A549 (cell line): ENCODE data around the gene FADS3. TPM values are rescaled to one million over a fixed set of nuclear protein-coding genes. Genes with fewer than 3 reads are reported as not detected.
A peak's percentile ranks its signal among the peaks of the same experiment; 100 is the strongest.

Experiments
- ATAC-seq, 2 experiments: fragments of 200-7000 bp in 1 of 2; fragments of >200 bp in 1 of 2; cut with Nextera tagmentation in 1 of 2; cut with Tn5 transposase in 1 of 2; 3 replicates each; pipeline versions ENCODE4 v1.8.0 to v1.9.1; 2018 to 2020; ENCODE audit warnings: mild to moderate bottlenecking in 1 of 2, moderate library complexity in 1 of 2
- CTCF ChIA-PET: fragments of 300-600 bp; sonication (Branson Sonifier 250); formaldehyde crosslinking; extraction: SDS; loops from one replicate; lab custom pipeline; 2021; ENCODE audit warnings: antibody characterized with exemption, inconsistent platforms; lab: Yijun Ruan, JAX
- POLR2A ChIA-PET: fragments of 350-600 bp; formaldehyde crosslinking; extraction: SDS; loops from one replicate; lab custom pipeline; 2021; ENCODE audit warnings: antibody characterized with exemption, inconsistent platforms; lab: Yijun Ruan, JAX
- DNase-seq, 2 experiments: peaks; one replicate each; pipeline versions ENCODE4 v3.0.0 to v3.0.0-alpha.2; 2011 to 2016; ENCODE audit warnings: low read depth in 1 of 2, low spot score in 1 of 2
- FAIRE-seq: peaks from 2 replicates; lab custom pipeline; 2011; peaks lifted over from hg19 to GRCh38; lab: Jason Lieb, UNC
- H3K27ac ChIP-seq, 2 experiments: fragments of >200 bp; sonication (Bioruptor Twin); formaldehyde crosslinking; 3 replicates each; pipeline ENCODE4 v1.5.1; 2016 to 2017
- H3K4me1 ChIP-seq: fragments of >200 bp; sonication (Bioruptor Twin); formaldehyde crosslinking; 3 replicates; pipeline ENCODE4 v1.6.1; 2016
- H3K4me2 ChIP-seq: fragments of >200 bp; sonication (Bioruptor Twin); formaldehyde crosslinking; 3 replicates; pipeline ENCODE4 v1.6.1; 2016
- H3K4me3 ChIP-seq: fragments of >200 bp; sonication (Bioruptor Twin); formaldehyde crosslinking; 3 replicates; pipeline ENCODE4 v1.5.1; 2016
- H3K9me3 ChIP-seq: fragments of >200 bp; sonication (Bioruptor Twin); formaldehyde crosslinking; 3 replicates; pipeline ENCODE4 v1.6.1; 2016
- CBX2 ChIP-seq: fragments of 200-600 bp; sonication (generic); IDR thresholded peaks from 2 replicates; pipeline ENCODE4 v1.6.1; 2016; ENCODE audit warnings: low read depth, mild to moderate bottlenecking, borderline replicate concordance
- CBX8 ChIP-seq: fragments of 200-600 bp; sonication (generic); IDR thresholded peaks from 2 replicates; pipeline ENCODE4 v1.6.1; 2016
- CHD2 ChIP-seq: fragments of 150-350 bp; IDR thresholded peaks from 2 replicates; pipeline ENCODE4 v1.6.1; 2014; ENCODE audit warnings: low read length; ENCODE audit not compliant: partially characterized antibody
- EHF ChIP-seq: fragments of 250-450 bp; sonication (Bioruptor Pico); IDR thresholded peaks from 2 replicates; pipeline ENCODE4 v1.5.0; 2020; ENCODE audit warnings: mild to moderate bottlenecking
- EP300 ChIP-seq, 2 experiments: fragments of >200 bp; sonication (Bioruptor Twin); formaldehyde crosslinking; IDR thresholded peaks; 2 replicates in 1 of 2; 3 replicates in 1 of 2; pipeline ENCODE4 v1.6.1; 2016 to 2017
- FOSB ChIP-seq: fragments of 250-450 bp; sonication (Bioruptor Pico); IDR thresholded peaks from 2 replicates; pipeline ENCODE4 v1.5.0; 2020; ENCODE audit warnings: mild to moderate bottlenecking, moderate library complexity
- FOXS1 ChIP-seq: fragments of 250-450 bp; sonication (Bioruptor Pico); IDR thresholded peaks from 2 replicates; pipeline ENCODE4 v1.5.0; 2020; ENCODE audit warnings: mild to moderate bottlenecking, moderate library complexity
- GATA3 ChIP-seq: IDR thresholded peaks from 2 replicates; pipeline ENCODE4 v1.6.1; 2012; ENCODE audit warnings: borderline replicate concordance
- HEYL ChIP-seq: fragments of 250-450 bp; sonication (Bioruptor Pico); IDR thresholded peaks from 2 replicates; pipeline ENCODE4 v1.8.0; 2021; ENCODE audit warnings: mild to moderate bottlenecking, moderate library complexity
- HOXB5 ChIP-seq: fragments of 250-450 bp; sonication (Bioruptor Pico); IDR thresholded peaks from 2 replicates; pipeline ENCODE4 v1.5.0; 2020; ENCODE audit warnings: mild to moderate bottlenecking, moderate library complexity
- KDM5A ChIP-seq: fragments of 200-600 bp; sonication (generic); IDR thresholded peaks from 2 replicates; pipeline ENCODE4 v1.6.1; 2016; ENCODE audit warnings: antibody characterized with exemption, mild to moderate bottlenecking
- MAFK ChIP-seq: fragments of 450-650 bp; IDR thresholded peaks from 2 replicates; pipeline ENCODE4 v1.6.1; 2014; ENCODE audit not compliant: partially characterized antibody
- MYC ChIP-seq: IDR thresholded peaks from 2 replicates; pipeline ENCODE4 v1.6.1; 2012; ENCODE audit warnings: mild to moderate bottlenecking, inconsistent platforms, low read length, improper control_type of control experiment, borderline replicate concordance
- NFE2L2 ChIP-seq: fragments of 150-350 bp; conservative IDR thresholded peaks from 2 replicates; pipeline ENCODE4 v1.6.1; 2014; ENCODE audit warnings: low read length
- POLR2AphosphoS2 ChIP-seq: conservative IDR thresholded peaks from 2 replicates; pipeline ENCODE4 v1.6.1; 2012; ENCODE audit warnings: low read length, improper control_type of control experiment, inconsistent platforms
- RNF2 ChIP-seq: fragments of 200-600 bp; sonication (generic); IDR thresholded peaks from 2 replicates; pipeline ENCODE4 v1.6.1; 2016; ENCODE audit warnings: low read depth, mild to moderate bottlenecking, antibody characterized with exemption, moderate library complexity, borderline replicate concordance
- TFCP2L1 ChIP-seq: fragments of 250-450 bp; sonication (Bioruptor Pico); IDR thresholded peaks from 2 replicates; pipeline ENCODE4 v1.5.0; 2021; ENCODE audit warnings: mild to moderate bottlenecking
- ZNF302 ChIP-seq: fragments of 250-450 bp; sonication (Bioruptor Pico); IDR thresholded peaks from 2 replicates; pipeline ENCODE4 v1.9.0; 2021; ENCODE audit warnings: inconsistent platforms, mild to moderate bottlenecking, moderate library complexity
- ZSCAN20 ChIP-seq: fragments of 250-450 bp; sonication (Bioruptor Pico); IDR thresholded peaks from 2 replicates; pipeline ENCODE4 v1.8.0; 2022; ENCODE audit warnings: mild to moderate bottlenecking, moderate library complexity
- WGBS: methylation state at CpG from one replicate; pipeline ENCODE4 v1.1.6; 2017; ENCODE audit errors: missing lambda C conversion rate; 5-methylcytosine and 5-hydroxymethylcytosine counted together
- polyA plus RNA-seq, 4 experiments: library from polyadenylated mRNA; depleted of rRNA in 3 of 4; stranded (reverse); fragments of >200 nt; fragmentation: RNase III in 1 of 4; extraction: RNeasy Plus Mini Kit Qiagen cat#74134 plus additional on column Dnase treatment in 1 of 4; gene quantifications; 2 replicates in 3 of 4; 3 replicates in 1 of 4; pipeline ENCODE4 v1.2.3, GENCODE V29; 2011 to 2017
- TF ChIP-seq, protein P1 (sequence below): IDR thresholded peaks from 2 replicates; pipeline ENCODE4 v1.6.1; 2012
- TF ChIP-seq, protein P2 (sequence below): fragments of >200 bp; sonication (Bioruptor Twin); formaldehyde crosslinking; IDR thresholded peaks from 2 replicates; pipeline ENCODE4 v1.6.1; 2016
- TF ChIP-seq, protein P3 (sequence below): fragments of 200-600 bp; sonication (generic); IDR thresholded peaks from 2 replicates; pipeline ENCODE4 v1.6.1; 2016; ENCODE audit warnings: antibody characterized with exemption, mild to moderate bottlenecking, moderate library complexity
- TF ChIP-seq, protein P4 (sequence below): IDR thresholded peaks from 2 replicates; pipeline ENCODE4 v1.6.1; 2012; ENCODE audit warnings: low read depth, borderline replicate concordance
- TF ChIP-seq, protein P5 (sequence below): fragments of 250-450 bp; sonication (Bioruptor Pico); IDR thresholded peaks from 2 replicates; pipeline ENCODE4 v1.5.0; 2020; ENCODE audit warnings: low read depth, mild to moderate bottlenecking, moderate library complexity
- TF ChIP-seq, protein P6 (sequence below): fragments of 450-650 bp; IDR thresholded peaks from 2 replicates; pipeline ENCODE4 v1.6.1; 2014; ENCODE audit warnings: antibody characterized with exemption

The FADS3 gene
- polyA plus RNA-seq, 2 of the 4 experiments (the other 2 are of a cell fraction) = 17.5 to 36.3 TPM

DNA sequence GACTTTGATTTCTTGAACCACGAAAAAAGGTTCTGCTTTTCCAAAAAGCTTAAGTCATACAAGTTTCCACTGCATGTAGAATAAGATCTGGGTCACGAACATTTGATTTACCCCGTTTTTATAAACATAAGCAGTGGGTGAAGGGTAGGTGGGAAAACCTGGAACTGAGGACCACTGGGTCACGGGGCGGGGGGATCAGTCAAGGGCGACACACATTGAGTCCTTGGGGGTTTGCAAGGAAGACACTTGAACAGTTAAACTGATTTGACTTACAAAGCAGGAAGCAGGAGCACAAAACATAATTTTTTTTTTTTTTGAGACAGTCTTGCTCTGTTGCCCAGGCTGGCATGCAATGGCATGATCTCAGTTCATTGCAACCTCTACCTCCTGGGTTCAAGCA, 10.9 kb downstream of the FADS3 start:
- TF ChIP-seq MYC (no peak), TFCP2L1 (CRISPR knock-in tag) (no peak), ZSCAN20 (CRISPR knock-in tag) (no peak), NFE2L2 (no peak), RNF2 (no peak), CBX8 (no peak), CBX2 (no peak), FOSB (no peak), ZNF302 (no peak), FOXS1 (CRISPR knock-in tag) (no peak)
- TF ChIP-seq, protein P1, sequence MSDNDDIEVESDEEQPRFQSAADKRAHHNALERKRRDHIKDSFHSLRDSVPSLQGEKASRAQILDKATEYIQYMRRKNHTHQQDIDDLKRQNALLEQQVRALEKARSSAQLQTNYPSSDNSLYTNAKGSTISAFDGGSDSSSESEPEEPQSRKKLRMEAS = no peak
- TF ChIP-seq, protein P2, sequence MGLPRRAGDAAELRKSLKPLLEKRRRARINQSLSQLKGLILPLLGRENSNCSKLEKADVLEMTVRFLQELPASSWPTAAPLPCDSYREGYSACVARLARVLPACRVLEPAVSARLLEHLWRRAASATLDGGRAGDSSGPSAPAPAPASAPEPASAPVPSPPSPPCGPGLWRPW = no peak
- TF ChIP-seq, protein P3, sequence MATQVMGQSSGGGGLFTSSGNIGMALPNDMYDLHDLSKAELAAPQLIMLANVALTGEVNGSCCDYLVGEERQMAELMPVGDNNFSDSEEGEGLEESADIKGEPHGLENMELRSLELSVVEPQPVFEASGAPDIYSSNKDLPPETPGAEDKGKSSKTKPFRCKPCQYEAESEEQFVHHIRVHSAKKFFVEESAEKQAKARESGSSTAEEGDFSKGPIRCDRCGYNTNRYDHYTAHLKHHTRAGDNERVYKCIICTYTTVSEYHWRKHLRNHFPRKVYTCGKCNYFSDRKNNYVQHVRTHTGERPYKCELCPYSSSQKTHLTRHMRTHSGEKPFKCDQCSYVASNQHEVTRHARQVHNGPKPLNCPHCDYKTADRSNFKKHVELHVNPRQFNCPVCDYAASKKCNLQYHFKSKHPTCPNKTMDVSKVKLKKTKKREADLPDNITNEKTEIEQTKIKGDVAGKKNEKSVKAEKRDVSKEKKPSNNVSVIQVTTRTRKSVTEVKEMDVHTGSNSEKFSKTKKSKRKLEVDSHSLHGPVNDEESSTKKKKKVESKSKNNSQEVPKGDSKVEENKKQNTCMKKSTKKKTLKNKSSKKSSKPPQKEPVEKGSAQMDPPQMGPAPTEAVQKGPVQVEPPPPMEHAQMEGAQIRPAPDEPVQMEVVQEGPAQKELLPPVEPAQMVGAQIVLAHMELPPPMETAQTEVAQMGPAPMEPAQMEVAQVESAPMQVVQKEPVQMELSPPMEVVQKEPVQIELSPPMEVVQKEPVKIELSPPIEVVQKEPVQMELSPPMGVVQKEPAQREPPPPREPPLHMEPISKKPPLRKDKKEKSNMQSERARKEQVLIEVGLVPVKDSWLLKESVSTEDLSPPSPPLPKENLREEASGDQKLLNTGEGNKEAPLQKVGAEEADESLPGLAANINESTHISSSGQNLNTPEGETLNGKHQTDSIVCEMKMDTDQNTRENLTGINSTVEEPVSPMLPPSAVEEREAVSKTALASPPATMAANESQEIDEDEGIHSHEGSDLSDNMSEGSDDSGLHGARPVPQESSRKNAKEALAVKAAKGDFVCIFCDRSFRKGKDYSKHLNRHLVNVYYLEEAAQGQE = no peak
- TF ChIP-seq, all 56 proteins: peak for 0
- POLR2A ChIA-PET = interaction anchor here (0.6 kb wide), 1 partner anchor 91 kb away, joined by 4 read pairs; no protein-coding TSS in a partner anchor
- DNase-seq (no peak), FAIRE-seq (no peak), ATAC-seq (no peak)
- CTCF ChIA-PET = interaction anchor here (1.1 to 16.0 kb wide), 9 partner anchors 9 to 291 kb away, joined by 3 to 220 read pairs (median 17); no protein-coding TSS in a partner anchor
- 0 out of 6 replicates have a peak overlapping the region, but pooled peaks of 1 of the 2 experiments have one; percentile 25 for H3K27ac ChIP-seq
- H3K4me2 ChIP-seq = no peak overlapping the region
- peaks cover 10% of the 10 kb centered on the region; the same call in 2 of the 3 replicates for H3K4me1 ChIP-seq
- H3K4me3 ChIP-seq = no peak overlapping the region
- WGBS = 85% methylated on average over 6 of the region's 6 CpGs
- H3K9me3 ChIP-seq = no peaks in the 10 kb centered on the region

DNA sequence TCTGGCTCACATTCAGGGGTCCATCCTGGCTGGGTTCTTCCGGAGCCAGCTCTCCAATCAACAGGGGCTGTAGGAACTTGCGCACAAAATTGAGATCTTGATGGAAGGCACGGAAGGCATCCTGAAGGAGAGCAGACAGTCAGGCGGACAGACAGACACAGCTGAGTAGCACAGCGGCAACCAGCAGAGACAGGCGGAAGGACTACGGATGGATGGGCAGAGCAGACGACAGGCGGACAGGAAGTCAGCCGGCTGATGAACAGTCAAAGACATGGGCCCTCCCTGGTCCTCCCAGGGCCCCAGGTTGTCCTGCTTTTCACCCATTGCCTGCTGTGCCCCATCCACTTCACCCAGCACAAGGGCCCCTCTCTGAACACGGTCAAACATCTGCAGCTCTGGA, 11.3 kb downstream of the FADS3 start:
- ATAC-seq = no peak
- no peak for TF ChIP-seq TFCP2L1 (CRISPR knock-in tag)
- no peak for TF ChIP-seq KDM5A
- no peak for TF ChIP-seq EHF
- no peak for TF ChIP-seq HEYL (CRISPR knock-in tag)
- no peak for TF ChIP-seq EP300 (IDR thresholded peaks at IDR 0.05)
- TF ChIP-seq CBX8 = no peak
- TF ChIP-seq HOXB5 (CRISPR knock-in tag) = no peak
- TF ChIP-seq, protein P4, sequence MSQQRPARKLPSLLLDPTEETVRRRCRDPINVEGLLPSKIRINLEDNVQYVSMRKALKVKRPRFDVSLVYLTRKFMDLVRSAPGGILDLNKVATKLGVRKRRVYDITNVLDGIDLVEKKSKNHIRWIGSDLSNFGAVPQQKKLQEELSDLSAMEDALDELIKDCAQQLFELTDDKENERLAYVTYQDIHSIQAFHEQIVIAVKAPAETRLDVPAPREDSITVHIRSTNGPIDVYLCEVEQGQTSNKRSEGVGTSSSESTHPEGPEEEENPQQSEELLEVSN = no peak
- TF ChIP-seq, protein P5, sequence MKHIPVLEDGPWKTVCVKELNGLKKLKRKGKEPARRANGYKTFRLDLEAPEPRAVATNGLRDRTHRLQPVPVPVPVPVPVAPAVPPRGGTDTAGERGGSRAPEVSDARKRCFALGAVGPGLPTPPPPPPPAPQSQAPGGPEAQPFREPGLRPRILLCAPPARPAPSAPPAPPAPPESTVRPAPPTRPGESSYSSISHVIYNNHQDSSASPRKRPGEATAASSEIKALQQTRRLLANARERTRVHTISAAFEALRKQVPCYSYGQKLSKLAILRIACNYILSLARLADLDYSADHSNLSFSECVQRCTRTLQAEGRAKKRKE = no peak
- no peak for TF ChIP-seq GATA3
- no peak for TF ChIP-seq POLR2AphosphoS2
- TF ChIP-seq FOXS1 (CRISPR knock-in tag) = no peak
- no peak for TF ChIP-seq MAFK
- TF ChIP-seq CHD2 = no peak
- TF ChIP-seq, protein P6, sequence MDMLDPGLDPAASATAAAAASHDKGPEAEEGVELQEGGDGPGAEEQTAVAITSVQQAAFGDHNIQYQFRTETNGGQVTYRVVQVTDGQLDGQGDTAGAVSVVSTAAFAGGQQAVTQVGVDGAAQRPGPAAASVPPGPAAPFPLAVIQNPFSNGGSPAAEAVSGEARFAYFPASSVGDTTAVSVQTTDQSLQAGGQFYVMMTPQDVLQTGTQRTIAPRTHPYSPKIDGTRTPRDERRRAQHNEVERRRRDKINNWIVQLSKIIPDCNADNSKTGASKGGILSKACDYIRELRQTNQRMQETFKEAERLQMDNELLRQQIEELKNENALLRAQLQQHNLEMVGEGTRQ = no peak
- POLR2A ChIA-PET = no interaction called here
- H3K4me2 ChIP-seq = no peak overlapping the region
- no peak for DNase-seq
- H3K9me3 ChIP-seq = no peaks in the 10 kb centered on the region
- H3K4me3 ChIP-seq = no peak overlapping the region
- CTCF ChIA-PET = interaction anchor here (0.8 to 16.0 kb wide), 9 partner anchors 8 to 292 kb away, joined by 3 to 220 read pairs (median 17); no protein-coding TSS in a partner anchor
- no peak overlapping the region for H3K27ac ChIP-seq
- no peak for FAIRE-seq
- peaks cover 11% of the 10 kb centered on the region; the same call in 2 of the 3 replicates for H3K4me1 ChIP-seq
- WGBS = 92% methylated on average over 11 of the region's 11 CpGs
